ENCODE data around the gene TBC1D32.
"Not testable (repeated sequence)": the region's sequence is repeated elsewhere in the genome, so short reads cannot be mapped to it uniquely, and the experiment has no call there.

TBC1D32 gene

DNA sequence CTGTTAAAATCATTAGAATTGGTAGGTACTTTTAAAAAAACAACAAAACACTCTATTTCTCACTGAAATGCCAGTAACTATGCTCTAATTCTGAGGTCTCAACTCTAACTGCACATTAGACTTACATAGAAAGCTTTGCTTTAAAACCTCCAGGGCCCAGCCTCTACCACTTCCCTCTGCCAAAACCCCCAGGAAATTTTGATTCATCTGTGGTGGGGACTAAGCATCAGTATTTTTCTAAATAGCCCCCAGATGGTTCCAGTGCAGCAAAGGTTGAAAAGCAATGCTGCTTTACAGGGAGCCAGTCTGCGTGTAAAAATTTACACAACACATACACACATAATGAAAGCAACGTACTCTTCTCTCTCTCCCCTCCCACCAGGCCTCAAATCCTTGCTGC, 3.8 kb downstream of the TBC1D32 start:
- peak; percentile 24 for DNase-seq

DNA sequence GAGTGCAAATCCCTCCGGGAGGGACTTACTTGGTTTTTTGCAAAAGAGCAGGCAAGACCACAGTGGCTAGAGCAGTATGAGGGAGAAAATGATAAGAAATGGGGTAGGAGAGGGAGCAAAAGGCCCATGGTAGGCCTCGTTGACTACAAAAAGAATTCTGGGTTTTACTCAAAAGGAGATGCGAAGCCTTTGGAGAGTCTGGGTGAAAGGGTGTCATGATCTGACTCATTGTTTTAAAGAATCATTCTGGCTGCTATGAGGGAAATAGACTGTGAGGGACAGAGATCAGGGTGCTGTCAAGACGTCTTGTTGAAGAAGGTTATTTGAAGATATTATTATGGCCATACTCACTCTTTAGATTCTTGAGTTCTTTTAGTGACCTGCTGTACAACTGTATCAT, 13.0 kb downstream of the TBC1D32 start:
- DNase-seq = no peak

DNA sequence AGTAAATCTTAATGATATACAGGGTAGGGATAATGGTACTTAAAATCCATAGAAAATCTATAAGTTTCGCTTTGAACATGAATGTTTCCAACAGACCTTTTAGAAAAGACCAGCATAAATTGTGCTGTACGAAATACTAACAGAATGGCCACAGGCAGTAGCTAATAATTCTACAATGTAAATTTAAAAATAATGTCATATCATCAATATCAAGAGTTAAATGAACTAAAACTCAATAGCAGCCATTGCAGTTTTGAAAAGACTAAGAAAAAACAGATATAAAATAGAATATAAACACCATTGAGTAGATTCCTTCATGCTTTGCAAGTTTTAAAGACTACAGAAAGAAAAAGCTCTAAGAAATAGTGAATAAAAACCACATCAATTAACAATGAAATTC, 14.7 kb downstream of the TBC1D32 start:
- no peak for DNase-seq

DNA sequence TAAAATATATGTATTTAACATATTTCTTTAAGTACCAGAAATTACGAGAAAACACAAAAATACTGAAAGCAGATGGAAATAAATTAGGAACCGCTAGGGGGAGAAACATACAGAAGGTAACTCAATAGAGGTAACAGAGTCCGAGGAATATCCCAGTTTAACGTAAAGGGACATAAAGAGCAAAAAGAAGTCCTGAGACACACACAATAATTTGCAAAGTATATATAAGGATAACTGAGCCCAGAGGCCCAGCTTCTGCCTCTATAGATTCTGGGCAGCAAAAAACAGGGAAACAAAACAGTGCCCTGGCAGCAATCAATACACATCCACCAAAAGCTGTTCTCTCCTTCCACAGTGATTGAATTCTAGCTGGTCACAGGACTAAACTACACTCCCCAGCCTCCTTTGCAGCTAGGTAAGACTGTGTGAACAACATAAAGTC, 15.1 kb downstream of the TBC1D32 start:
- no peak for DNase-seq

DNA sequence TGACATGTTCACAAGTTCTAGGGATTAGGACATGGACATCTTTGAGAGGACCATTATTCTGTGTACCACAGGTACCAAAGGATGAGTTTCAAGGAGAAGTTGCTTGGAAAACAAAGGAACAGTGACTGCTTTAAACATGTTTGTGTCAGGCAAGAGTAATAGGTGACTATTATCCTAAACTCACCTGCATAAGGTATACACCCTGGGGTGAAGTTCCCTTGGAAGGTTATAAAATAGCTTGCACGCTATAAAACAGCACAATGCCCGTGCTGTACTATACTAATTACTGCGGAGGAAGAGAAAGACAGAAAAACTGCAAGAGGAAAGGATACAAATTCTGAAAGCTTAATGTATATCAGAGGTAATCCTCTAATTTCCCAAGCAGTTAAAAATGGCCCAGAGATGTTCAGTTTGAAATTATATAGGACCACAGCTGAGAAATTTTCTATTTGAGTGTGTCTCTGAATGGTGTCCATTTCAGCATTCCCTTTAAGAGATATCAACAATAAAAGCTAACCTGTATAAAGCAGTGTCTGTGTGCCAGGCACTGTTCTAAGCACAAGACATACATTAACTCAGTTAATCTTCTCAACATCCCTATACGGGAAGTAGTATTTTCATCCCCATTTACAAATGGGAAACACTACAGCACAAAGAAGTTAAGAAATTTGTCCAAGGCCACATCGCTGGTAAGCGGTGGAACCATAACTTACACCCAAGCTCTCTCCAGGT, 19.7 kb downstream of the TBC1D32 start:
- DNase-seq = no peak

DNA sequence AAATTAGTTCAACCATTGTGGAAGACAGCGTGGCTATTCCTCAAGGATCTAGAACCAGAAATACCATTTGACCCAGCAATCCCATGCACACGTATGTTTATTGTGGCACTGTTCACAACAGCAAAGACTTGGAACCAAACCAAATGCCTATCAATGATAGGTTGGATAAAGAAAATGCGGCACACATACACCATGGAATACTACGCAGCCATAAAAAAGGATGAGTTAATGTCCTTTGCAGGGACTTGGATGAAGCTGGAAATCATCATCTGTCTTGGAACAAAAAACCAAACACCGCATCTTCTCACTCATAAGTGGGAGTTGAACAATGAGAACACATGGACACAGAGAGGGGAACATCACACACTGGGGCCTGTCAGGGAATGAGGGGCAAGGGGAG, 22.5 kb downstream of the TBC1D32 start:
- not testable (repeated sequence) for DNase-seq

DNA sequence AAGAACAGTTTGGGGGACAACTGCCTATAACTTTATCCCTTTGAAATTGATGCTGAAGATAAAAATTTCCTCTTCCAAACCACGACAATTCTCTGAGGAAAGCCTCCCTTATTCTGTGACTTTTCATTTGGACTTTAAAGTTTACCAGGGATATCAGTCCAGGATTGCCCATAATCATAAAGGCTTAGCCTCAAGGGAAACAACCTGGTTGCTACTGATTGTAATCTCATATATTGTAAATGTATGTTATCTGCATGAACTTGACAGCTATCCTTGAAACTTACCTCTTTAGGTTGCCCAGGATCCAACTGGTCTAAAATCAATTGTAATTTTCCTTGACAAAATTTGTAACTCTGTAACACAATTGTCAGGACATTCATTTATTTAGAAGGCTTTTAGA, 23.8 kb downstream of the TBC1D32 start:
- no peak for DNase-seq

- DNase-seq = no peak
Measured at GRCh38 chr6:121309768-121310469, 24.4 kb downstream of the TBC1D32 start.

- DNase-seq = no peak
Measured at GRCh38 chr6:121305957-121306607, 28.2 kb downstream of the TBC1D32 start.

- no peak for DNase-seq
Measured at GRCh38 chr6:121302882-121303281, 31.4 kb downstream of the TBC1D32 start.

GRCh38 chr6:121301156-121301555, 33.1 kb downstream of the TBC1D32 start:
- not testable (repeated sequence) for DNase-seq

DNA sequence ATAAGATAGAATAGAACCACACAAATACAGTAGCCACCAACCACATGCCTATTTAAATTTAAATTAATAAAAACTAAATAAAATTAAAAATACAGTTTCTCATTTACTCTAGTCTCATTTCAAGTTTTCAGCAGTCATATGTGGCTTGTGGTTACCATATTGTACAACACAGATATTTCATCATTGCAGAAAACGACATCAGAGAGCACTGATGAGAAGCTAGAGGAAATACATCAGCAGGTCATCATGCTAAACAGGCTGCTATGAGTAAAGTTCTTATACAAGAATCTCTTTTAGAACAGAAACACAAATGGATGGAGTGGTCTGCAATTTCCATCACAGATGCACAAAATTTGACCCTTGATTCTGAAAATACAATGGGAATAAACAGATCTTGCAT, 36.6 kb downstream of the TBC1D32 start:
- DNase-seq = no peak

DNA sequence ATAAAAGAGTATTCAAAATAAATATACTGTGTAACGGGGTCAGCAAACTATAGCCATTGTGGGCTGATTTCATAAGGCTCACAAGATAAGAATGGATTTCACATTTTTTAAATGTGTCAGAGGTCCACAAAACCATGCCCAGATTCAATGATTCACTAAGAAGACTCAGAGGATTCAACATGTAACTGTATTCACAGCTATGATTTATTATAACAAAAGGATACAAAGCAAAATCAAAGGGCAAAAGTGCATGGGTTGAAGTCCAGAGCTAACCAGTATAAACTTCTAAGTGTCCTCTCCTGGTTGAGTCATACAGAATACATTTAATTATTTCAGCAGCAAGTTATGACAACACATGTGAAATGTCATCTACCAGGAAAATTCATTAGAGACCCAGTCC, 49.2 kb downstream of the TBC1D32 start:
- no peak for DNase-seq

GRCh38 chr6:121274666-121275295, 59.5 kb downstream of the TBC1D32 start:
- no peak for DNase-seq

DNA sequence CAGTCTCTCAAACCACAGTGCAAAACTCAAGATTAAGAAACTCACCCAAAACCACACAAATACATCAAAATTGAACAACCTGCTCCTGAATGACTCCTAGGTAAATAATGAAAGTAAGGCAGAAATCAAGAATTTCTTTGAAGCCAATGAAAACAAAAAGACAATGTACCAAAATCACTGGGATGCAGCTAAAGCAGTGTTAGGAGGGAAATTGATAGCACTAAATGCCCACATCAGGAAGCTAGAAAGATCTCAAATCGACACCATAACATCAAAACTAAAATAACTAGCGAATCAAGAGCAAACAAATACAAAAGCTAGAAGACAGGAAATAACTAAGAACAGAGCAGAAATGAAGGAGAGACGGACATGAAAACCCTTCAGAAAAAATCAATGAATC, 70.5 kb downstream of the TBC1D32 start:
- DNase-seq = no peak

DNA sequence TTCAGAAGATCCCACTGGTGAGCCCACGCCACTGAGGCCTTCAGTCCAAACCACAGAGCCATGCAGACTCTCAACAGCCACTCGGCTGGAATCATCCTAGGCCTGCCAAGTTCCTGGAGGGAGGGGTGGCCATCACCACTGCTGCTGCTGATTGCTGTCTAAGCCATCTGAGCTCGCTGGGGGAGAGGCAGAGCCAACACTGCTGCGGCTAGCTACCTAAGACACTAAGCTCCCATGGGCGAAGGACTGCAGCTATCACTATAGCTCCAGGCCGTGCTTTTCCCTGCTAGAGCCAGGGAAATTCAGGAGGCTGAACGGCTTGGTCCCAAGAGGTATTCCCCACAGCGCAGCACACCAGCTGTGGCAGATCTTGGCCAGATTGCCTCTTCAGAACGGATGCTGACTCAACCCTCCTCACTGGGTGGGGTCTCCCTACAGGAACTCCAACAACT, 73.6 kb downstream of the TBC1D32 start:
- DNase-seq = peak; percentile 22

DNA sequence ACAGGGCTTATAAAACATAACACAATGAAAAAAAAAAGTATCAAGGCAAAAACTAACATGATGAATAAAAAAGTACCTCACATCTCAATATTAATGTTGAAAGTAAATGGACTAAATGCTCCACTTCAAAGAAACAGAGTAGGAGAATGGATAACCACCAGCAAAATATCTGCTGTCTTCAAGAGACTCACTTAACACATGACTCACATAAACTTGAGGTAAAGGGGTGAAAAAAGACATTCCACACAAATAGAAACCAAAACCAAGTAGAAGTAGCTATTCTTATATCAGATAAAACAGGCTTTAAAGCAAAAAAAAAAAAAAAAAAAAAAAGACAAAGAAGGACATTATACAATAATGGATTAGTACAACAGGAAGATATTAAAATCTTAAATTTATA, 86.9 kb downstream of the TBC1D32 start:
- DNase-seq = no peak

DNA sequence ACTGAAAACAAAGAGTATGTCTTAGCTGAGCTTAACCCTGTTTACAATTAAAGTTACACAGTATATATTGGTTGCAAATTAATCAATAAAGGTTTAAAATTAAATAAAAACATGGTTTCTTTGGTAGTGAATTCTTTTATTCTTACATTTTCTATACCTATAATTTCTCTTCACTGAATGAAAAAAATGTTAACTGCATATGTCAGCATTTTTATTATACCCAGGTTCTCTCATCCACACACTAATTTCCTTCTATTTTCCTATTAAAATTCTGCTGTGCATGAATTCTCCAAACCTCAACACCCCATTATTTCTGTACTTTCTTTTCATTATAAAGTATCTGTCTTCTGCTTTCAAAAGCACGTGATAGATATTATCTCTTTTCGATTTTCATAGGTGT, 91.9 kb downstream of the TBC1D32 start:
- DNase-seq = no peak

DNA sequence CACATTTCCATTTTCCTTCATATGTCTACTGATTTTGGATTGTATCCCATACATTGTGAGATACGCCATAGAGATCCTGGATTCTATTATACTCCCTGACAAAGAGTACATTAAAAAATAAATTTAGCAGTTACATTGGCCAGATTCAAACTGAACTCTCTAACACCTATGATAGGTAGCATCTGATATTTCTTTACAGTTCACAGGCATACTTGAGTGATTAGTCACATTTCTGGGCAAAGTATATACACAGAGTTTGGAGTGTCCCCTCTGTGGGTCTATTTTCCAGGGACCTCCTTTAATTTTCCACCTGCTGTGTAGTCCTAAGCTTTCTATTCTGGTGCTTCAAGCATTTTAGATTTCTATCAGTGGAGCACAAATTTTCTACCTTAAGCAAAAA, 96.4 kb downstream of the TBC1D32 start:
- no peak for DNase-seq

DNA sequence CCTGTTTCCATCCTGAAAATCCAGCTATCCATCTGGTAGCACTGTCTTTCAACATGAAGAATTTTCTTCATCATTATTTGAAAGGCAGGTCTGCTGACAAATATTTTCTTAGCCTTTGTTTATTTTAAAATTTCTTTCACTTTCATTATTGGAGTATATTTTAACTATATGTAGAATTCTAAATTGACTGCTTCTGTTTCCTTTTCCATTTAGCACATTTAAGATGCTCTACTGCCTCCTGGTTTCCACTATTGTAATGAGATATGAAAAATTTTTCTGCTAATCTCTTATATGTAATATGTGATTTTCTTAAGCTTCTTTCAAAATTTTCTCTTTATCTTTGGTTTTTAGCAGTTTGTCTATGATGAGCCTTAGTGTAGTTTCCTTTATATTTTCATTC, 97.3 kb downstream of the TBC1D32 start:
- DNase-seq = no peak

- no peak for DNase-seq
Measured at GRCh38 chr6:121235386-121235785, 98.9 kb downstream of the TBC1D32 start.

GRCh38 chr6:121223930-121224329, 110.3 kb downstream of the TBC1D32 start:
- DNase-seq = no peak

DNA sequence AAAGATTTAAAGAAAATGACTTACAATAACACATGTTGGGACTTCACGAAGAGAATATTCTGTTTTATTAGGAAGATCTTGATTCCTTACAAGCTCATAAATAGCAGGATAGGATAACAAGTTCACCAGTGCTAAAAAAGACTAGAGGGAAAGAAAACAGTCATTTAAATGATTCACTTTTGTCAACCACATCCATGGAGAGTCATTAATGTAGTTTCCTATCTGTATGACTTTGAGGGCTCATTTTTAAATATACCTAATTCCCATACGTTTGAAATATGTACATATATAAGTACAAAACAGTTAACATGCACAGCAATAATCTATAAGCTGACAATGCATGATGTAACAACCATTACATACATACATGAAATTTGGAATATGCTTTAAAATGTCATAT, 111.1 kb downstream of the TBC1D32 start:
- DNase-seq = no peak

DNA sequence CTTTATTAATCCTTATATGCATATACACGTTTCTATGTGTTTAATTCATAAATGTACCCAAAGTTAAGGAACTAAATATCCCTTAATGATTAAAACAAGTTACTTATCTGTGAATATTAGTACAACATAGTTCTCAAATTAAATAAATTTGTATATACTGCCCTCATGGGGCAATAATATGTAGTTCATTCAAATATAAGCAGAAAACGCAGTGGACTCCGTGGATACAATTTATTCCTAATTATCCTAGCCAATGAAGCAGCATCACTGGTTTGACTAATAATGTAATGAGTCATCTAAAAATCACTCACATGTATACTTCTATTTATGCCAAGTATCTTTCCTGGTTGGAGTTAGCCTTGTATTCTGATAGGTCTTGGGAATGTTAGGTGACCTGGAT, 111.6 kb downstream of the TBC1D32 start:
- DNase-seq = no peak
